GM18907 (cell line): ENCODE measurements around the gene PRKAR1B.
A peak's percentile ranks its signal among the peaks of the same experiment; 100 is the strongest.

Experiments used
- ATAC-seq: cut with Tn5 transposase; IDR thresholded peaks from one replicate; pipeline ENCODE4 v1.9.1; 2021; ENCODE audit warnings: mild to moderate bottlenecking, moderate library complexity; ENCODE audit not compliant: unreplicated experiment

The PRKAR1B gene

GRCh38 chr7:594212-594913, 132.7 kb downstream of the PRKAR1B start:
- ATAC-seq, result no peak

- ATAC-seq, result peak; percentile 51
These were observed 133.6 kb downstream of the PRKAR1B start for GRCh38 chr7:593324-594115.

GRCh38 chr7:591856-592628, 135.0 kb downstream of the PRKAR1B start:
- ATAC-seq, result no peak

GRCh38 chr7:590731-591551, 136.1 kb downstream of the PRKAR1B start:
- ATAC-seq, result no peak

- no peak for ATAC-seq
These were observed 137.1 kb downstream of the PRKAR1B start for GRCh38 chr7:589781-590575.

GRCh38 chr7:587767-588166, 139.3 kb downstream of the PRKAR1B start:
- ATAC-seq, result no peak

- ATAC-seq, result no peak
These were observed 140.6 kb downstream of the PRKAR1B start for GRCh38 chr7:586494-586893.

- no peak for ATAC-seq
These were observed 141.2 kb downstream of the PRKAR1B start for GRCh38 chr7:585873-586272.

GRCh38 chr7:585229-585711, 141.8 kb downstream of the PRKAR1B start:
- no peak for ATAC-seq

GRCh38 chr7:584820-585219, 142.3 kb downstream of the PRKAR1B start:
- ATAC-seq, result no peak

GRCh38 chr7:584122-584465, 143.0 kb downstream of the PRKAR1B start:
- no peak for ATAC-seq

- no peak for ATAC-seq
These were observed 143.5 kb downstream of the PRKAR1B start for GRCh38 chr7:583410-584121.

- no peak for ATAC-seq
These were observed 144.2 kb downstream of the PRKAR1B start for GRCh38 chr7:582931-583330.

- no peak for ATAC-seq
These were observed 144.8 kb downstream of the PRKAR1B start for GRCh38 chr7:582081-582835.

GRCh38 chr7:578386-578785, 148.7 kb downstream of the PRKAR1B start:
- ATAC-seq, result no peak

GRCh38 chr7:577741-578370, 149.2 kb downstream of the PRKAR1B start:
- no peak for ATAC-seq

- ATAC-seq, result no peak
These were observed 149.8 kb downstream of the PRKAR1B start for GRCh38 chr7:577278-577665.
